ENCODE data around the gene KAZN.

KAZN gene

GRCh38 chr1:14994148-14994547, 395.7 kb downstream of the KAZN start:
- DNase-seq = no peak

GRCh38 chr1:14994841-14995437, 396.5 kb downstream of the KAZN start:
- no peak for DNase-seq

GRCh38 chr1:14996133-14997050, 397.9 kb downstream of the KAZN start:
- no peak for DNase-seq

- DNase-seq = no peak
Measured at GRCh38 chr1:14997646-14998276, 399.3 kb downstream of the KAZN start.

GRCh38 chr1:14999441-14999840, 401.0 kb downstream of the KAZN start:
- no peak for DNase-seq

- DNase-seq = no peak
Measured at GRCh38 chr1:15000030-15000429, 401.5 kb downstream of the KAZN start.

- DNase-seq = no peak
Measured at GRCh38 chr1:15000671-15001070, 402.2 kb downstream of the KAZN start.

GRCh38 chr1:15001317-15001915, 402.9 kb downstream of the KAZN start:
- no peak for DNase-seq

GRCh38 chr1:15002325-15002724, 403.8 kb downstream of the KAZN start:
- DNase-seq = no peak

- no peak for DNase-seq
Measured at GRCh38 chr1:15004396-15004795, 405.9 kb downstream of the KAZN start.

GRCh38 chr1:15005116-15005515, 406.6 kb downstream of the KAZN start:
- DNase-seq = no peak

- DNase-seq = no peak
Measured at GRCh38 chr1:15007368-15007767, 408.9 kb downstream of the KAZN start.

- DNase-seq = no peak
Measured at GRCh38 chr1:15007842-15008241, 409.4 kb downstream of the KAZN start.

- DNase-seq = no peak
Measured at GRCh38 chr1:15008783-15009729, 410.6 kb downstream of the KAZN start.

GRCh38 chr1:15011160-15011559, 412.7 kb downstream of the KAZN start:
- DNase-seq = no peak

GRCh38 chr1:15011661-15012060, 413.2 kb downstream of the KAZN start:
- DNase-seq = no peak

GRCh38 chr1:15012822-15013221, 414.3 kb downstream of the KAZN start:
- DNase-seq = no peak

GRCh38 chr1:15013767-15014166, 415.3 kb downstream of the KAZN start:
- DNase-seq = no peak

- no peak for DNase-seq
Measured at GRCh38 chr1:15014516-15014915, 416.0 kb downstream of the KAZN start.

GRCh38 chr1:15016001-15016400, 417.5 kb downstream of the KAZN start:
- DNase-seq = no peak

- DNase-seq = no peak
Measured at GRCh38 chr1:15016526-15016925, 418.0 kb downstream of the KAZN start.

GRCh38 chr1:15017120-15017519, 418.6 kb downstream of the KAZN start:
- DNase-seq = no peak

Measured in femur (tissue), 1 donor.